ENCODE results near the gene SIDT2.

- no peak for TF ChIP-seq CTCF (IDR thresholded peaks at IDR 0.05)
- no peak for TF ChIP-seq MAX (CRISPR knock-in tag; IDR thresholded peaks at IDR 0.05)
- TF ChIP-seq TP53 (CRISPR knock-in tag; IDR thresholded peaks at IDR 0.05) = no peak
- TF ChIP-seq ZNF532 (CRISPR knock-in tag; IDR thresholded peaks at IDR 0.05; ENCODE audit: borderline replicate concordance) = no peak
- no peak for TF ChIP-seq CREB1 (CRISPR knock-in tag; IDR thresholded peaks at IDR 0.05)
- TF ChIP-seq FOXK1 (CRISPR knock-in tag; IDR thresholded peaks at IDR 0.05) = no peak
- TF ChIP-seq TEAD4 (CRISPR knock-in tag; IDR thresholded peaks at IDR 0.05) = no peak
- no peak for TF ChIP-seq USF2 (CRISPR knock-in tag; IDR thresholded peaks at IDR 0.05)
These were observed 25.9 kb downstream of the SIDT2 start for GRCh38 chr11:117204283-117205080.

All from WTC11 (cell line).